Stimulated activated CD4-positive, alpha-beta T cell treated with anti-CD3 and anti-CD28 coated beads, Interleukin-12 subunit alpha, Interleukin-12 subunit beta, amount 100 ng/mL, for 24 hours (primary cell): Measurements from ENCODE around the gene GNS.

Experiments used
- DNase-seq, 2 experiments: peaks; one replicate each; pipeline ENCODE4 v3.0.0-alpha.2; 2020; ENCODE audit warnings: low read depth in 2 of 2

GNS gene

GRCh38 chr12:64675795-64676194 is 83.4 kb downstream of the GNS start:
- no peak for DNase-seq

GRCh38 chr12:64674367-64674922 is 84.8 kb downstream of the GNS start:
- no peak for DNase-seq

- no peak for DNase-seq
Measured at GRCh38 chr12:64673490-64674169, 85.6 kb downstream of the GNS start.

GRCh38 chr12:64672925-64673409 is 86.2 kb downstream of the GNS start:
- no peak for DNase-seq

GRCh38 chr12:64671681-64672080 is 87.5 kb downstream of the GNS start:
- DNase-seq, result no peak

- no peak for DNase-seq
Measured at GRCh38 chr12:64670919-64671639, 88.1 kb downstream of the GNS start.

- no peak for DNase-seq
Measured at GRCh38 chr12:64670019-64670418, 89.2 kb downstream of the GNS start.

GRCh38 chr12:64669270-64669842 is 89.8 kb downstream of the GNS start:
- no peak for DNase-seq

- no peak for DNase-seq
Measured at GRCh38 chr12:64667793-64668192, 91.4 kb downstream of the GNS start.

GRCh38 chr12:64666054-64666914 is 92.9 kb downstream of the GNS start:
- no peak for DNase-seq

- DNase-seq, result no peak
Measured at GRCh38 chr12:64665514-64665913, 93.7 kb downstream of the GNS start.
